GM12891 (cell line): ENCODE results near the gene GGT7.

Experiments
- POLR2A ChIP-seq: IDR thresholded peaks from 2 replicates; pipeline ENCODE4 v1.6.1; 2011; ENCODE audit warnings: low read depth, low read length, control low read depth
- POLR2AphosphoS5 ChIP-seq: IDR thresholded peaks from 2 replicates; pipeline ENCODE4 v1.6.1; 2011; ENCODE audit warnings: low read depth, low read length, control low read depth
- SPI1 ChIP-seq: IDR thresholded peaks from 2 replicates; pipeline ENCODE4 v1.6.1; 2011; ENCODE audit warnings: low read depth, low read length, control low read depth

DNA sequence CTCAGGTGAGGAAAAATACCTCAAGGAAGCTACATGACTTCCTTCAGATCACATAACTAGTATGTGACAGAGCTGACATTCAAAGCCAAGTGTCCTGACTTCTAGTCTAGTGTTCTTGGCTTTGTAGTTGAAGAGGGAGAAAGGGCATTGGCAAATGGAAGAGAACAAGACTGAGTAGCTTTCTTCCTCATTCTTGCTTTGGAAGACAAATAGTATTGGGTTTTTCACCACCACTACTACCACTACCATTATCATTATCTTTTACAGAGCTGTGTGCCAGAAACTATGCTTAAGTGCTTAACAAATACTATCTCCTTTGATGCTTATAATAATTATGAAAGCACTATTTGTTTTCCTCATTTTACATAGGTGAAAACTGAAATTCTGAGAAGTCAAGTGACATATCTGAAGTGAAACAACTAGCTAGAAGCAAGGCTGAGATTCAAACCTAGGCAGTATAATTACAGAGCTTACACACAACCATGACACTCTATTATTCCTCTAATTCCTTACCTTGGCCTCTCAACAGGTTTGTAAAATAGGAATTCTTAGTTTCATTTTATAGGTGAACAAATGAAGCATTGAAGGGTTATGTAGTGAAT is 10.5 kb upstream of the GGT7 start:
- TF ChIP-seq POLR2A (no peak), POLR2AphosphoS5 (no peak), SPI1 (no peak)
